ENCODE measurements around the gene CAMKMT. TPM values are rescaled to one million over a fixed set of nuclear protein-coding genes. Genes with fewer than 3 reads are reported as not detected.

CAMKMT gene
- total RNA-seq, 1 experiment from 2014 or later = 17.4 TPM

GRCh38 chr2:44705356-44705755 is 343.6 kb downstream of the CAMKMT start:
- no peak overlapping the region for H4K91ac ChIP-seq (ENCODE audit: insufficient read length, low read depth, low read length)
- peak overlapping the region; percentile 56 to 89 (median 69); a peak in 4 of 7 replicates for H3K27ac Mint-ChIP-seq
- no peak overlapping the region for H2BK5ac ChIP-seq (ENCODE audit: insufficient read length, low read length)
- H3K4me3 Mint-ChIP-seq = no peak overlapping the region
- no peak overlapping the region for H3K27ac ChIP-seq (ENCODE audit: insufficient read length, low read depth, low read length)
- H3K36me3 Mint-ChIP-seq (ENCODE audit: insufficient read depth in 1 of 3, low read depth in 3 of 3) = peaks cover 1 to 2% (median 1%) of the 10 kb centered on the region in 3 experiments; a peak in 5 of 7 replicates
- no peak overlapping the region for H3K4me2 ChIP-seq (ENCODE audit: insufficient read depth, insufficient read length, low read length)
- H2BK20ac ChIP-seq (ENCODE audit: low read depth, low read length, poor library complexity, severe bottlenecking) = no peak overlapping the region
- no peak for TF ChIP-seq CTCF (conservative IDR thresholded peaks at IDR 0.05)
- no peak overlapping the region for H3K4ac ChIP-seq (ENCODE audit: low read depth, low read length)
- H3K9me3 Mint-ChIP-seq = peaks cover 0 to 3% of the 10 kb centered on the region in 2 experiments; a peak in 3 of 5 replicates
- H2BK12ac ChIP-seq (ENCODE audit: insufficient read length, low read depth, low read length) = no peak overlapping the region
- H3K27me3 Mint-ChIP-seq (ENCODE audit: low read depth) = no peaks in the 10 kb centered on the region; the same call in 1 of the 2 replicates
- no peaks in the 10 kb centered on the region for H4K20me1 ChIP-seq (ENCODE audit: control insufficient read depth, insufficient read depth, insufficient read length)
- no peak overlapping the region for H3K14ac ChIP-seq (ENCODE audit: insufficient read depth, low read length)
- H2BK120ac ChIP-seq (ENCODE audit: low read depth, low read length, poor library complexity, severe bottlenecking) = no peak overlapping the region
- no peaks in the 10 kb centered on the region for H3K23me2 ChIP-seq (ENCODE audit: insufficient read length, low read depth, low read length, poor library complexity, severe bottlenecking)
- no peaks in the 10 kb centered on the region for H3K27me3 ChIP-seq (ENCODE audit: insufficient read depth, low read length)
- no peak overlapping the region for H3K18ac ChIP-seq (ENCODE audit: insufficient read length, low read depth, low read length)
- no peak overlapping the region for H3T11ph ChIP-seq (ENCODE audit: low read length)
- no peak overlapping the region for H2AFZ ChIP-seq (ENCODE audit: low read length)
- H3K79me1 ChIP-seq (ENCODE audit: insufficient read depth, low read depth, low read length, poor library complexity, severe bottlenecking) = no peaks in the 10 kb centered on the region
- no peaks in the 10 kb centered on the region for H3K79me2 ChIP-seq (ENCODE audit: insufficient read depth, low read length)
- H3K23ac ChIP-seq (ENCODE audit: insufficient read length, low read depth, low read length) = no peak overlapping the region
- no CpG with 5 or more reads among the region's 5 CpGs for WGBS (ENCODE audit: extremely low coverage, insufficient read length, low lambda C conversion rate)
- peaks cover 4% of the 10 kb centered on the region; the same call in 1 of the 2 replicates for H3K4me1 ChIP-seq (ENCODE audit: insufficient read depth, low read length)
- H3K9me3 ChIP-seq (ENCODE audit: control insufficient read depth, low read depth, low read length) = no peaks in the 10 kb centered on the region
- no peak for DNase-seq
- no peak overlapping the region for H2BK15ac ChIP-seq (ENCODE audit: low read depth, low read length)
- H3K56ac ChIP-seq (ENCODE audit: insufficient read length, low read depth, low read length) = no peak overlapping the region
- peaks cover 43 to 52% of the 10 kb centered on the region in 2 experiments for H3K4me1 Mint-ChIP-seq
- no peak overlapping the region for H4K8ac ChIP-seq (replicated peaks; ENCODE audit: insufficient read length, low read depth, low read length)
- H2AK5ac ChIP-seq (ENCODE audit: insufficient read length, low read length) = no peak overlapping the region
- no peak overlapping the region for H3K9ac ChIP-seq (ENCODE audit: extremely low read depth, insufficient read length, low read length)
- H4K5ac ChIP-seq (ENCODE audit: insufficient read length, low read depth, low read length) = no peak overlapping the region

All from H9 (cell line).